C4-2B (cell line): Measurements from ENCODE around the gene PLPPR4.

Experiments
- ZFX ChIP-seq: fragments of 450-650 bp; IDR thresholded peaks from 2 replicates; pipeline ENCODE4 v1.6.1; 2017
- TF ChIP-seq, protein P1 (sequence below): fragments of 450-650 bp; conservative IDR thresholded peaks from 2 replicates; pipeline ENCODE4 v1.5.1; 2017; ENCODE audit warnings: mild to moderate bottlenecking

DNA sequence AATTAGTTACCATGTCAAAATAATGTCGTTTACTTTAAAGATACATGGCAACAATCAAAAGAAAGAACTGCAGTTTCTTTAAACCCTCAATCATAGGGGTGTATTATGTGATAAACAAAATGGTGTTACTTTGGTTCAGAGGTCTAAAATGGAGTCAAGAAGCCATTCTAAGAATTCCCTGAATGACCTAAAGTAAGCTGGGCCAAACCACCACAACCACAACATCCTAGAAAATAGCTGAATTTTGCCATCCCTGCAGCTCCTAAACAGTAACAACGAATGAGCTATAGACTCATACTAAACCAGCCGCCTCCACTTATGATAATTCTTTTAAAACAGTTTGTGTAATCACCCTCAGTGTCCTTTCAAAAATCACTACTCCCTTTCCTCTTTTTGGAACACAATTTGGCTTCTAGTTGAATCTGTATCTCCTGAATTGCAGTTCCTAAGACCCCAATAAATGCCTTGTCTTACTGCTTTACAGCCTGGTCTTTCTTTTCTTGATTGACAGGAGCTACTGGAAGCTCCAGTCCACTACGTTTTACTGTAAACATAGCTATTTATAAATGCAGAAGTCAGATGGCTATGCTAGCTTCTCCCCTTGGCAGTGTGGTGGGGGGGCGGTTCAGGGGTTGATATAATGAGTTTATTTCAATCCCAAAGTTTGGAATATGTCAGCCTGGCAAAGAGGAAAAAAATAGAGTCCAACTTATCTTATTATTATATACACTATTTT lies 84.3 kb downstream of the PLPPR4 start:
- TF ChIP-seq, protein P1, sequence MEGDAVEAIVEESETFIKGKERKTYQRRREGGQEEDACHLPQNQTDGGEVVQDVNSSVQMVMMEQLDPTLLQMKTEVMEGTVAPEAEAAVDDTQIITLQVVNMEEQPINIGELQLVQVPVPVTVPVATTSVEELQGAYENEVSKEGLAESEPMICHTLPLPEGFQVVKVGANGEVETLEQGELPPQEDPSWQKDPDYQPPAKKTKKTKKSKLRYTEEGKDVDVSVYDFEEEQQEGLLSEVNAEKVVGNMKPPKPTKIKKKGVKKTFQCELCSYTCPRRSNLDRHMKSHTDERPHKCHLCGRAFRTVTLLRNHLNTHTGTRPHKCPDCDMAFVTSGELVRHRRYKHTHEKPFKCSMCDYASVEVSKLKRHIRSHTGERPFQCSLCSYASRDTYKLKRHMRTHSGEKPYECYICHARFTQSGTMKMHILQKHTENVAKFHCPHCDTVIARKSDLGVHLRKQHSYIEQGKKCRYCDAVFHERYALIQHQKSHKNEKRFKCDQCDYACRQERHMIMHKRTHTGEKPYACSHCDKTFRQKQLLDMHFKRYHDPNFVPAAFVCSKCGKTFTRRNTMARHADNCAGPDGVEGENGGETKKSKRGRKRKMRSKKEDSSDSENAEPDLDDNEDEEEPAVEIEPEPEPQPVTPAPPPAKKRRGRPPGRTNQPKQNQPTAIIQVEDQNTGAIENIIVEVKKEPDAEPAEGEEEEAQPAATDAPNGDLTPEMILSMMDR: no peak
- no peak for TF ChIP-seq ZFX
